ENCODE data around the gene ZNF746.

ZNF746 gene

DNA sequence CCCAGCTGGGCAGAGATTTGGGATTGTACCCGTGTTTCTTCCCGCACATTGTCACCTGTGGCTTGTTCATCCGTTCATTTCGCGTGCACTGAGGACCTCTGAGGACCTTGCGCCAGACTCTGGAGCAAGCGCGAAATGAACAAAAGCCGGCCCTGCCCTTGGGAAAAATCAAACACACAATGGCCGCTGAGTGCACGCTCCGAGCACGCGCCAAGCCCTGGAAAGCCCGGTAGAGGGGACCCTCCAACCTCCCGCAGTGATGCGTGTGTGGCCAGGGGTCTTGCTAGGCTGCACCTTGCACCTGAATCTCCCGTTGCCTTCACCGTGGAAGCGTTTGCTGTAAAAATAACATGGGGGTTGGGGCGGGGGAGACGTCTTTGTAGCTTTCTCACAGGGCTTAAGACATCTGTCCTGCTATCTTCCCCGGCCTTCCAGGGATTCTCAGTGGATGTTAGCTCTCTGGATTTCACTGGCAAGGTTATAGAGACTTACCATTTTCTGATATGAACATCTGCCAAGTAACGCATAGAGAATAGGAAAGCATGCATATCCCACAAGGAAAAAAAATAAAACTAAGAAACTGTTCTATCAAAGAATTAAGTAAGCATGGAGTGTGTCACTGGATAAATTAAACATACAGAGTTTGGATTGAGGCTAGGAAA, 74.0 kb downstream of the ZNF746 start:
- TF ChIP-seq, protein P1, sequence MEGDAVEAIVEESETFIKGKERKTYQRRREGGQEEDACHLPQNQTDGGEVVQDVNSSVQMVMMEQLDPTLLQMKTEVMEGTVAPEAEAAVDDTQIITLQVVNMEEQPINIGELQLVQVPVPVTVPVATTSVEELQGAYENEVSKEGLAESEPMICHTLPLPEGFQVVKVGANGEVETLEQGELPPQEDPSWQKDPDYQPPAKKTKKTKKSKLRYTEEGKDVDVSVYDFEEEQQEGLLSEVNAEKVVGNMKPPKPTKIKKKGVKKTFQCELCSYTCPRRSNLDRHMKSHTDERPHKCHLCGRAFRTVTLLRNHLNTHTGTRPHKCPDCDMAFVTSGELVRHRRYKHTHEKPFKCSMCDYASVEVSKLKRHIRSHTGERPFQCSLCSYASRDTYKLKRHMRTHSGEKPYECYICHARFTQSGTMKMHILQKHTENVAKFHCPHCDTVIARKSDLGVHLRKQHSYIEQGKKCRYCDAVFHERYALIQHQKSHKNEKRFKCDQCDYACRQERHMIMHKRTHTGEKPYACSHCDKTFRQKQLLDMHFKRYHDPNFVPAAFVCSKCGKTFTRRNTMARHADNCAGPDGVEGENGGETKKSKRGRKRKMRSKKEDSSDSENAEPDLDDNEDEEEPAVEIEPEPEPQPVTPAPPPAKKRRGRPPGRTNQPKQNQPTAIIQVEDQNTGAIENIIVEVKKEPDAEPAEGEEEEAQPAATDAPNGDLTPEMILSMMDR (IDR thresholded peaks at IDR 0.05; ENCODE audit: low read depth, low read length): no peak
- DNase-seq (ENCODE audit: extremely low read depth, low read depth): no peak

GRCh38 chr7:149422914-149423301, 74.7 kb downstream of the ZNF746 start:
- DNase-seq (ENCODE audit: extremely low read depth, low read depth): no peak

More at GRCh38 chr7:149422914-149423301, 74.7 kb downstream of the ZNF746 start:
- TF ChIP-seq, protein P1 (IDR thresholded peaks at IDR 0.05; ENCODE audit: low read depth, low read length): no peak

Data from AG09319 (cell line).